GM12891 (cell line): ENCODE results near the gene GABBR2.
"Not testable (repeated sequence)": the region's sequence is repeated elsewhere in the genome, so short reads cannot be mapped to it uniquely, and the experiment has no call there.

ENCODE experiments used
- DNase-seq: peaks from one replicate; pipeline ENCODE4 v3.0.0; 2011; ENCODE audit warnings: low spot score; ENCODE audit not compliant: insufficient read length
- FAIRE-seq: peaks from 2 replicates; lab custom pipeline; 2011; peaks lifted over from hg19 to GRCh38; lab: Jason Lieb, UNC
- PAX5 ChIP-seq: IDR thresholded peaks from 2 replicates; pipeline ENCODE4 v1.6.1; 2011; ENCODE audit warnings: low read length, moderate library complexity, mild to moderate bottlenecking; ENCODE audit not compliant: insufficient read depth, severe bottlenecking
- POLR2A ChIP-seq: IDR thresholded peaks from 2 replicates; pipeline ENCODE4 v1.6.1; 2011; ENCODE audit warnings: low read depth, low read length, control low read depth
- POLR2AphosphoS5 ChIP-seq: IDR thresholded peaks from 2 replicates; pipeline ENCODE4 v1.6.1; 2011; ENCODE audit warnings: low read depth, low read length, control low read depth
- POU2F2 ChIP-seq: IDR thresholded peaks from 2 replicates; pipeline ENCODE4 v1.6.1; 2011; ENCODE audit warnings: low read depth, mild to moderate bottlenecking, control low read depth, low read length, moderate library complexity
- SPI1 ChIP-seq: IDR thresholded peaks from 2 replicates; pipeline ENCODE4 v1.6.1; 2011; ENCODE audit warnings: low read depth, low read length, control low read depth
- TAF1 ChIP-seq: IDR thresholded peaks from 2 replicates; pipeline ENCODE4 v1.6.1; 2011; ENCODE audit warnings: low read depth, low read length, control low read depth

GABBR2 gene

DNA sequence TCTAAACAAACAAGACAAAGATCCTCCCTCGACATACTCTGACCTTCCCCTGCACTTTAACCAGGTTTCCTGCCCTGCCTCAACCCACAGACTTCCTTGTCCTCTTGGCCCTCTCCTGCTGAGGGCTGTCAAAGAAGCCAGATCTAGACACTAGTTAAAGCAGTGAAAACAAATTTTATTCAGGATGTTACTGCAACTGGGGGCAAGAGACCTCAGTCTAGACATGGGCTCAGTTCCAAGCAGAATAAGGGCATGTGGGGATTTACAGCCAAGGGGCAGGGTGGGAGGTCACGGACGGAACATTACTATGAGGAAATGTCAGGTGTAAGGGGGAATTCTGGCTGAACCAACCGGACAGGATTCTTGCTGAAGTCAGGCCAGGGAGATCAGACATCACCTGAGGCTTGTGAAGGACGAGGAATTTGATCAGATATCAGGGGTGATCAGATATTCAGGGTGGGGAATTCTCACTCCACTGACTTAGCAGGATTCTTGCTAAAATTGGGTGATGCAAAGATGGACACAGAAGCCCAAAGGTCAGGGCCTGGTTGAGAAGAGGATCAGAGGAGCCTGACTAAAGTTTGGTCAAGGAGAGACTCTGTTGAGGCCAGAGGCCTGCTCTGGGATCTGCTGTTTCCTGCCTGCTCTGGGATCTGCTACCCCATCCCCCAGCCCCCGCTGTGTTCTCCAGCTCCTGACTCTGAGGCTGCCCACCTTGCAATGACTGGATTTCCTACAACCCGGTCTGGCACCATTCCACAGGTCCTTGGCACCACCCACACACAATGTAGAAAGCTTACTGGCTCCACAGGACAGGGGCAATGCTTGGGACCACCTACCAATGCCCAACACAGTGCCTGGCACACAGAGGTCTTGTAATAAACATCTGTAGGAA lies 21.5 kb downstream of the GABBR2 start:
- no peak for DNase-seq
- FAIRE-seq = no peak
- TF ChIP-seq POU2F2 (no peak), POLR2A (no peak)

DNA sequence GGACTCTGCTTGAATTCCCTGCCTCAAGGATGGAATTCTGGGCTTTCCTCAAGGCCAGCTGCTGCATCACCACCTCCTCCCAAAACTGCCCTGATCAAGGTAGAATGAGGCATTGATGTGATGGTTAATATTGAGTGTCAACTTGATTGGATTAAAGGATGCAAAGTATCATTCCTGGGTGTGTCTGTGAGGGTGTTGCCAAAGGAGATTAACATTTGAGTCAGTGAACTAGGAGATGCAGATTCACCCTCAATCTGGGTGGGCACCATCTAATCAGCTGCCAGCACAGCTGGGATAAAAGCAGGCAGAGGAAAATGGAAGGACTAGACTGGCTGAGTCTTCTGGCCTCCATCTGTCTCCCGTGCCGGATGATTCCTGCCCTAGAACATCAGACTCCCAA lies 23.9 kb downstream of the GABBR2 start:
- DNase-seq, FAIRE-seq: not testable (repeated sequence)

DNA sequence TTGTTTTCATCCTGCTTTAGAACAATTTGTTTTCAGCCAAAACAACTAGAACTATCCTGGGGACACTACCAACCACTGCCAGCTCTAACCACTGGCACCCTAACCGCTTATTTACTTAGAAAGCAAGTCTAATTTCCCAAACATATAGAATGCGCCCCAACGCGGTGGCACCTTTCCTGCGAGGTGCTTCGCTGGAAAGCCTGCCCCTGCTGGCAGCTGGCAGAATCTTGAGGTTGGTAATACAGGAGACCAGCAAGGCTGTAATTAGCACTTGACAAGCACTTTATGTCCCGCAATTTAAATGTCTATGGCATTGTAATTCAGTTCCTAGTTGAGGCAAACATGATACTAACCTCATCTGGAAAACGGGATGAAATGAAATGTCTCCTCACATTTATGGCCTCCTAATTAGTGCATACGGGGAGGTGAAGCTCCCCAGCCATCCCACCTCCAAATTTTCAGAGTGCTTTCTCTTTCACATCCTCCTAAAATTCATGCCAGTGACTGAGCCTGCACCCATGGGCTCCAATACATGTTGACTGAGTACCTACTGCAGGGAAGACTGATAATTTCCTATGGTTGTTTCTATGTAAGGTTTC lies 30.4 kb downstream of the GABBR2 start:
- DNase-seq (no peak), FAIRE-seq (no peak)
- no peak for TF ChIP-seq POLR2AphosphoS5
- no peak for TF ChIP-seq POU2F2
- TF ChIP-seq POLR2A = no peak
- TF ChIP-seq TAF1 = no peak
- no peak for TF ChIP-seq SPI1
- no peak for TF ChIP-seq PAX5

DNA sequence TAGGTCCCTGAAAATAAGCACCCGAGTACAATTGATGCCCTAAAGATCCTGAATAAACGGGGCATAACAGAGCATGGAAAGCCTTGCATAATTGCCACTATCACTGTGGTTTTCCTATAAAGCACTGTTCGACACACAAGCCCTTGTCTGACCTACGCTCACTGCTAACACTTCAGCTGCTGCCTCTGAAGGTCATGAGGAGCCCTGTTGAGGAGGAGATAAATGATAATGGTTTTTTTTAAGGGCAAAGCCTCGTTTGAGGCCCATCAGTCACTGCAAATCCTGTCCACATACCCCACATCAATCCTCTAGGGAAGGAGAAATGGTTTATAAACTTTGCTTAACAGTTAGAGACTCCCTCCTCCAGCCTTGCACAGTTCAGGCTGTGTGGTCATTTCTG lies 35.1 kb downstream of the GABBR2 start:
- TF ChIP-seq POLR2A = no peak
- no peak for TF ChIP-seq PAX5
- no peak for TF ChIP-seq POU2F2
- no peak for TF ChIP-seq TAF1
- no peak for TF ChIP-seq POLR2AphosphoS5
- no peak for TF ChIP-seq SPI1
- FAIRE-seq = no peak
- DNase-seq = no peak

DNA sequence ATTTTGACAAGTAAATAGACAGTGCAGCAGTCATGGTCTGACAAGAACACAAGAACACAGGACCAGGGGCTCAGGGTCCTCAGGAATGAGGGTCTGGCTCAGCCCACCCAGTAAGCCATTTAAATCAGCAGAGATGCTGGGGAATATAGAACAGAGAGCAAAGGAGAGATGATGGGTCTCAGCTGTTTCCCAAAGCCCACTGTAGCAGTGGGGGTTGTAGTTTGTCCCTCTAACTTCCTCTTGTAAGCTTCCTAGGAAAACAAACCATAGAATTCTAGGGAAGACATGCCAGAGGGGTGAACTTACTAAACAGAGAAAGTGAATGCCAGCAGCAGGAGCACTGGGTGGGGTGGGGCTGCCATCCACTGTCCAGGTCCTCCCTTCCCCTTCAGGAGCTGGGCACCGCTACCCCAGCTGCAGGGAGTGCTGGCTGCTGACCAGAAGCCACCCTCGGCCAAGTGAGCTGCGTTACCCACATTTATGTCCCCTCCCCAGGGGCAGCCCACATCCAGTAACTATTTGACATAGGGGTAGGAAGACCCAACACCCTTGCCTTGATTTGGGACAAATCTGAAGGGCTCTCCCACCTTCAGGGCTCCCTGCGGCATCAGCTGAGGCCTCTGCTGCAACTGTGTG lies 41.6 kb downstream of the GABBR2 start:
- no peak for DNase-seq
- TF ChIP-seq TAF1 (no peak), POU2F2 (no peak), POLR2AphosphoS5 (no peak), PAX5 (no peak), POLR2A (no peak), SPI1 (no peak)

DNA sequence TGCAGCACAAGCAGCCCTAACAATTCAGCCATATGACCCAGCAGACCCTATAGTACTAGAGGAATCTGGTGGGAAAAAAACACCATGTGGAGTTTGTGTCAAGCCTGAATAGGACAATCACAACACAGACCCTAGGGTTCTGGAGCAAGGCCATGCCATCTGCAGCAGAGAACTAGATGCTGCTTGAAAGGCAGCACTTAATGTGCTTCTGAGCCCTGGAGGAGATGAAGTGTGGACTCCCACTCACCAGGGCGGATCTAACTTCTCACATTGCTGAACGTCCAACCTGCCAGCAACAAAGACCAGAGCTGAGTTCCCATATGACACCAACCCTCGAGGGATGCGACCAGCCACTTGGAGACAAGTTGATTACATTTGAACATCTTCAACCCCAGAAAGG lies 43.2 kb downstream of the GABBR2 start:
- no peak for DNase-seq

More for the DNA sequence above, 41.6 kb downstream of the GABBR2 start:
- FAIRE-seq = no peak

DNA sequence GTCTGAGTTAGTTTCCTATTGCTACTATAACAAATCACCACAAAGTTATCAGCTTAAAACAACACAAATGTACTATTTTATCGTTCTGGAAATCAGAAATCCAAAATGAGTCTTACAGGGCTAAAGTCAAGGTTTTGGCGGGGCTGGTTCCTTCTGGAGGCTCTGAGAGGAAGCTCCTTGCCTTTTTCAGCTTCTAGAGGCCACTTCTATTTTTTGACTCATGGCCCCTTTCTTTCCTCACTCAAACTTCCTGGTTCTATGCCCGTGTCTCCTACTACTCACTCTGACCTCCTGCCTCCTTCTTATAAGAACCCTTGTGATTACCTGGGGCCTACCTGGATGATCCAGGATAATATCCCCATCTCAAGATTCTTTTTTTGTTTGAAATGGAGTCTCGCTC lies 48.2 kb downstream of the GABBR2 start:
- DNase-seq = no peak
- no peak for FAIRE-seq
- no peak for TF ChIP-seq POU2F2

More for the DNA sequence above, 43.2 kb downstream of the GABBR2 start:
- TF ChIP-seq POLR2AphosphoS5 = no peak
- TF ChIP-seq SPI1 = no peak
- no peak for TF ChIP-seq PAX5
- TF ChIP-seq POU2F2 = no peak
- TF ChIP-seq POLR2A = no peak
- no peak for TF ChIP-seq TAF1
- FAIRE-seq = no peak

DNA sequence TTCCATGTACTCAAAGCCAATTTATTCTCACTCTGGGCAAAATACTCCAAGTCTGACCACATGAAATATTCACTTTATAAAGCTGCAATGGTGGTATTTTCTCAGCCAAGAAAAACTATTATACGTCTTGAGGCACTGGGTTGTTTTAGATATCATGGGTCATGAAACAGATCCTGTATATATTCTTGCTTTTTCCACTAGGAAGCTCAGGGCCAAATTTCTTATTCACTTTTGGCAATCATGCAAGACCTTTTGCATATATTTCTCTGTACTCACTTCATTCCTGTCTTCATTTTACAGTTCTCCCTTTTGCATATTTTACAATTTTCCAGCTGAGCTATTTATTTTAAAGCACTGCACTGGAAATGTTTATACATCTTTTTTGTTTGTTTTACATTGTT lies 49.8 kb downstream of the GABBR2 start:
- no peak for DNase-seq
- TF ChIP-seq POLR2AphosphoS5 (no peak), POLR2A (no peak)
- FAIRE-seq = no peak

DNA sequence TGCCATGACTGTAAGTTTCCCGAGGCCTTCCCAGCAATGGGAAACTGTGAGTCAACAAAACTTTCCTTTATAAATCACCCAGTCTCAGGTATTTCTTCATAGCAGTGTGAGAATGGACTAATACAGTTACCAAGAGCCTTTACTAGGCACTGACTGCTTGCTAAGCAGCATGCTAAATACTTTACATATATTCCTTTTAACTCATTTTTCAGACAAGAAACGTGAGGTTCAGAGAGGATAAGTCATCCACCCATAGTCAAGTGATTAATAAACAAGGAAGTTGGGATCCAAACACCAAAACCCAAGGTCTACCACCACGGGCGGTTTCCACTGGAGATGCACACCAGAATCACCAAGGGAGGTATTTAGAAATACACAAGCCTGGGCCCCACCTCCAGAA lies 50.8 kb downstream of the GABBR2 start:
- FAIRE-seq (no peak), DNase-seq (no peak)
- TF ChIP-seq TAF1 (no peak), SPI1 (no peak), PAX5 (no peak), POLR2A (no peak), POU2F2 (no peak), POLR2AphosphoS5 (no peak)

DNA sequence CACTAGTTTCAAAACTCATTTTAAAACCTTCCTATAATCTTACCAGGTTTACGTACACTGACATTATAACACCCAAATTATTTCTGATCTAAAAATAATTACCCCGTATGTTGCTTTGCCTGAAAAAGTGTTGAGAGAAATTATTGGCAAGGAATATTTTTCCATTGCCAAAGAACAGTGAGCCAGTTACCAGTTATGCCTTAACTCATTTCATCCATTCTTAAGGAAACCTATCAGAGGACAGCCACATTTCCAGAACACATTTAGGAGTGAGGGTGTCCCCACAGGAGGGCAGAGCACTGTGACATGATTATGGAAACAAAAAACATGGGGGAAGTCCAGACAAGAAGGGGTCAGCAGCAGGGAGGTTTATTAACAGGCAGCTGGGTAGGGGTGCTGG lies 52.2 kb downstream of the GABBR2 start:
- DNase-seq (no peak), FAIRE-seq (no peak)
- no peak for TF ChIP-seq PAX5
- TF ChIP-seq TAF1 = no peak
- TF ChIP-seq POLR2A = no peak
- no peak for TF ChIP-seq POU2F2
- TF ChIP-seq POLR2AphosphoS5 = no peak
- TF ChIP-seq SPI1 = no peak

DNA sequence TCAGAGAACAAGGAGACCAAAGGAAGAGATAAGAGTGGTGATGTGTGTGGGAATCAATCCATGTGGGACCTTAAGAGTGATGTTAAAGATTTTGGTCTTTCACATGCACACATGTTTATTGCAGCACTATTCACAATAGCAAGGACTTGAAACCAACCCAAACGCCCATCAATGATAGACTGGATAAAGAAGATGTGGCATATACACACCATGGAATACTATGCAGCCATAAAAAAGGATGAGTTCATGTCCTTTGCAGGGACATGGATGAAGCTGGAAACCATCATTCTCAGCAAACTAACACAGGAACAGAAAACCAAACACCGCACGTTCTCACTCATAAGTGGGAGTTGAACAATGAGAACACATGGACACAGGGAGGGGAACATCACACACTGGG lies 53.3 kb downstream of the GABBR2 start:
- DNase-seq, FAIRE-seq: not testable (repeated sequence)
